HEK293 (cell line): ENCODE data around the gene HBA2.

Experiments
- CTCF ChIA-PET: fragments of 350-600 bp; formaldehyde crosslinking; extraction: SDS; loops from one replicate; lab custom pipeline; 2021; ENCODE audit warnings: antibody characterized with exemption; lab: Yijun Ruan, JAX
- POLR2A ChIA-PET: fragments of 300-600 bp; formaldehyde crosslinking; extraction: SDS; loops from one replicate; lab custom pipeline; 2020; ENCODE audit warnings: antibody characterized with exemption, inconsistent platforms; lab: Yijun Ruan, JAX
- H3K27ac ChIP-seq: fragments of 200-500 bp; sonication (Bioruptor generic); 2 replicates; pipeline ENCODE4 v1.5.1; 2014; ENCODE audit warnings: low read depth, low read length, control low read depth, inconsistent platforms; ENCODE audit errors: extremely low read depth
- H3K36me3 ChIP-seq, 2 experiments: fragments of 200-500 bp in 1 of 2; sonication (Bioruptor generic) in 1 of 2; 1 replicate in 1 of 2; 2 replicates in 1 of 2; pipeline ENCODE4 v1.5.1; 2014 to 2017; ENCODE audit warnings: inconsistent platforms in 2 of 2, low read length in 2 of 2; ENCODE audit not compliant: control insufficient read depth in 2 of 2, insufficient read depth in 1 of 2
- H3K4me1 ChIP-seq: fragments of 200-500 bp; sonication (Bioruptor generic); 2 replicates; pipeline ENCODE4 v1.5.1; 2014; ENCODE audit warnings: mild to moderate bottlenecking, low read length, inconsistent platforms; ENCODE audit not compliant: control insufficient read depth, insufficient read depth
- H3K4me3 ChIP-seq: 2 replicates; pipeline ENCODE4 v1.5.1; 2011; ENCODE audit warnings: low read depth, mild to moderate bottlenecking, control low read depth, low read length, moderate library complexity
- H3K9me3 ChIP-seq: fragments of 200-500 bp; sonication (Bioruptor generic); 2 replicates; pipeline ENCODE4 v1.5.1; 2014; ENCODE audit warnings: low read depth, low read length, inconsistent platforms; ENCODE audit not compliant: control insufficient read depth, insufficient read depth
- EGR2 ChIP-seq: fragments of 450-650 bp; formaldehyde crosslinking; IDR thresholded peaks from 2 replicates; pipeline ENCODE4 v1.5.1; 2016; ENCODE audit warnings: low read depth, missing biosample characterization, missing genetic modification characterization
- HIC1 ChIP-seq: fragments of 450-650 bp; formaldehyde crosslinking; IDR thresholded peaks from 2 replicates; pipeline ENCODE4 v1.5.1; 2016; ENCODE audit warnings: missing biosample characterization, missing genetic modification characterization
- HOXC10 ChIP-seq: sonication (generic); formaldehyde crosslinking; IDR thresholded peaks from 2 replicates; pipeline ENCODE4 v1.8.1; 2023; ENCODE audit warnings: mild to moderate bottlenecking, missing genetic modification reagents
- KLF9 ChIP-seq: fragments of 450-650 bp; formaldehyde crosslinking; IDR thresholded peaks from 2 replicates; pipeline ENCODE4 v1.5.1; 2016; ENCODE audit warnings: missing biosample characterization, missing genetic modification characterization, low read depth
- MEIS1 ChIP-seq: sonication (generic); formaldehyde crosslinking; IDR thresholded peaks from 2 replicates; pipeline ENCODE4 v1.8.1; 2022; ENCODE audit warnings: missing genetic modification reagents, mild to moderate bottlenecking, borderline replicate concordance
- SCRT1 ChIP-seq: fragments of 450-650 bp; formaldehyde crosslinking; IDR thresholded peaks from 2 replicates; pipeline ENCODE4 v1.5.1; 2016; ENCODE audit warnings: missing biosample characterization, missing genetic modification characterization, borderline replicate concordance
- SP7 ChIP-seq: fragments of 450-650 bp; formaldehyde crosslinking; IDR thresholded peaks from 2 replicates; pipeline ENCODE4 v1.5.1; 2016; ENCODE audit warnings: missing biosample characterization, missing genetic modification characterization
- TCF7L2 ChIP-seq: IDR thresholded peaks from 2 replicates; pipeline ENCODE4 v1.6.1; 2011; ENCODE audit warnings: low read depth, mild to moderate bottlenecking, inconsistent platforms, low read length, moderate library complexity, borderline replicate concordance
- ZFHX2 ChIP-seq: fragments of 450-650 bp; formaldehyde crosslinking; conservative IDR thresholded peaks from 2 replicates; pipeline ENCODE4 v1.5.1; 2016; ENCODE audit warnings: missing biosample characterization, missing genetic modification characterization
- ZNF10 ChIP-seq: fragments of 450-650 bp; formaldehyde crosslinking; IDR thresholded peaks from 2 replicates; pipeline ENCODE4 v1.5.1; 2017; ENCODE audit warnings: missing biosample characterization, missing genetic modification characterization
- ZNF140 ChIP-seq: fragments of 450-650 bp; formaldehyde crosslinking; IDR thresholded peaks from 2 replicates; pipeline ENCODE4 v1.5.1; 2016; ENCODE audit warnings: missing biosample characterization, missing genetic modification characterization
- ZNF341 ChIP-seq: fragments of 450-650 bp; formaldehyde crosslinking; IDR thresholded peaks from 2 replicates; pipeline ENCODE4; 2016; ENCODE audit warnings: low read depth, missing biosample characterization, missing genetic modification characterization
- ZNF362 ChIP-seq: fragments of 450-650 bp; formaldehyde crosslinking; IDR thresholded peaks from 2 replicates; pipeline ENCODE4 v1.5.1; 2016; ENCODE audit warnings: missing biosample characterization, missing genetic modification characterization
- ZNF473 ChIP-seq: fragments of 450-650 bp; formaldehyde crosslinking; IDR thresholded peaks from 2 replicates; pipeline ENCODE4 v1.5.1; 2017; ENCODE audit warnings: missing biosample characterization, missing genetic modification characterization
- ZNF549 ChIP-seq: fragments of 450-650 bp; IDR thresholded peaks from 2 replicates; pipeline ENCODE4 v1.5.1; 2018; ENCODE audit warnings: missing biosample characterization, missing genetic modification characterization, mild to moderate bottlenecking, inconsistent platforms, moderate library complexity
- ZNF561 ChIP-seq: fragments of 450-650 bp; IDR thresholded peaks from 2 replicates; pipeline ENCODE4 v1.5.1; 2018; ENCODE audit warnings: missing biosample characterization, missing genetic modification characterization, borderline replicate concordance
- ZNF623 ChIP-seq: fragments of 450-650 bp; formaldehyde crosslinking; IDR thresholded peaks from 2 replicates; pipeline ENCODE4 v1.5.1; 2016; ENCODE audit warnings: missing biosample characterization, missing genetic modification characterization
- ZNF658 ChIP-seq: fragments of 450-650 bp; formaldehyde crosslinking; IDR thresholded peaks from 2 replicates; pipeline ENCODE4; 2016; ENCODE audit warnings: missing biosample characterization, missing genetic modification characterization
- ZNF791 ChIP-seq: fragments of 450-650 bp; formaldehyde crosslinking; IDR thresholded peaks from 2 replicates; pipeline ENCODE4 v1.5.1; 2016; ENCODE audit warnings: missing biosample characterization, missing genetic modification characterization
- ZNF830 ChIP-seq: fragments of 450-650 bp; IDR thresholded peaks from 2 replicates; pipeline ENCODE4 v1.5.0; 2018; ENCODE audit warnings: missing biosample characterization, missing genetic modification characterization, low read depth, mild to moderate bottlenecking, moderate library complexity

Gene HBA2

GRCh38 chr16:185691-186090 is 13.0 kb downstream of the HBA2 start:
- ChIA-PET POLR2A (no interaction called here), CTCF (no interaction called here)
- no peak for TF ChIP-seq ZNF362 (tag by site-specific recombination)
- TF ChIP-seq ZNF10 (tag by site-specific recombination): no peak
- no peak for TF ChIP-seq ZNF623
- no peak for TF ChIP-seq ZNF549
- no peak for TF ChIP-seq ZNF658 (tag by site-specific recombination)
- no peak for TF ChIP-seq SCRT1 (tag by site-specific recombination)
- TF ChIP-seq ZNF561 (tag by site-specific recombination): no peak
- no peak for TF ChIP-seq HIC1 (tag by site-specific recombination)
- no peak for TF ChIP-seq SP7 (tag by site-specific recombination)
- TF ChIP-seq TCF7L2: no peak
- no peak for TF ChIP-seq ZNF791
- no peak for TF ChIP-seq ZFHX2 (tag by site-specific recombination)
- Histone ChIP-seq H3K4me1 (peaks cover 3% of the 10 kb centered on the region; the same call in 1 of the 2 replicates), H3K36me3 (peaks cover 8 to 44% of the 10 kb centered on the region in 2 experiments; a peak in 2 of 3 replicates), H3K27ac (no peak overlapping the region), H3K9me3 (no peaks in the 10 kb centered on the region), H3K4me3 (no peak overlapping the region)

- no peaks in the 10 kb centered on the region for H3K4me1 ChIP-seq
- no peaks in the 10 kb centered on the region for H3K9me3 ChIP-seq
- ChIA-PET CTCF (interaction anchor here (1.2 to 1.5 kb wide), 4 partner anchors 28 to 175 kb away, joined by 4 to 7 read pairs (median 5); no protein-coding TSS in a partner anchor), POLR2A (no interaction called here)
- H3K27ac ChIP-seq: no peak overlapping the region
- no peak overlapping the region for H3K4me3 ChIP-seq
- peaks cover 17 to 60% of the 10 kb centered on the region in 2 experiments; a peak in 2 of 3 replicates for H3K36me3 ChIP-seq
- TF ChIP-seq HIC1 (tag by site-specific recombination): peak; percentile 86
- no peak for TF ChIP-seq KLF9 (tag by site-specific recombination)
- TF ChIP-seq ZNF341 (tag by site-specific recombination): 0 out of 2 replicates have a peak, but pooled peaks have one; percentile 20
- TF ChIP-seq, all 188 proteins: peak for 2
These were observed 14.7 kb downstream of the HBA2 start for GRCh38 chr16:187330-187729.

DNA sequence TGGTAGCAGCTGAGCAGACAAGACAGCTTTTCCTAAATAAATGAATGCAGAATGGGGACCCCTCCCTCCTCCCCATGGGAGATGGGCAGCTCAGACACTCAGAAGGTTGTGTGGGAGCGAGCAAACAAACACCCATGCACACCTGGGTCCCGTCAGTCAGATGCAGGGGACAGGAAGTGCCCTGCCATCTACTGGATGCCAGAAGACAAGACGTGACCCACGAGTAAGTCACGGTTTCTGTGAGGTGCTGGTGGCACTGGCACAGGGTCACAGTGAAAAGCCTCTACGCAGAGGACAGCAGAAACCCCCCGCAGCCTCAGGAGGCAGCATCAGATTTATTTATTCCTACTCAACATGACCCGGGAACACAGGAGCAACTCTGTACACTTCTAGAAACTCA is 16.0 kb downstream of the HBA2 start:
- no peak for TF ChIP-seq ZNF830 (tag by site-specific recombination)
- TF ChIP-seq ZNF473 (tag by site-specific recombination): no peak
- peak; percentile 40; the same call in 1 of the 2 replicates for TF ChIP-seq EGR2 (tag by site-specific recombination)
- TF ChIP-seq MEIS1: no peak
- TF ChIP-seq HOXC10: no peak
- no peak for TF ChIP-seq ZNF140 (tag by site-specific recombination)
- Histone ChIP-seq H3K4me3 (no peak overlapping the region), H3K4me1 (no peaks in the 10 kb centered on the region), H3K36me3 (peaks cover 29 to 74% of the 10 kb centered on the region in 2 experiments; a peak in 2 of 3 replicates), H3K27ac (no peak overlapping the region), H3K9me3 (no peaks in the 10 kb centered on the region)
- ChIA-PET CTCF (interaction anchor here (0.6 to 1.5 kb wide), 3 partner anchors 82 to 250 kb away, joined by 3 to 7 read pairs (median 6); no protein-coding TSS in a partner anchor), POLR2A (no interaction called here)
